ENCODE data around the gene ILDR2.

The ILDR2 gene

GRCh38 chr1:166905136-166905535 is 70.2 kb downstream of the ILDR2 start:
- no peak for TF ChIP-seq CTCF (IDR thresholded peaks at IDR 0.05; ENCODE audit: low read depth, low read length)
- no peak overlapping the region for H3K4me3 ChIP-seq (replicated peaks in 1 of 2; ENCODE audit: low read depth in 2 of 2, low read length in 2 of 2)
- no peak for DNase-seq (ENCODE audit: low read depth in 2 of 2)

GRCh38 chr1:166903232-166903631 is 72.1 kb downstream of the ILDR2 start:
- H3K4me3 ChIP-seq (replicated peaks in 1 of 2; ENCODE audit: low read depth in 2 of 2, low read length in 2 of 2) = no peak overlapping the region
- DNase-seq (ENCODE audit: low read depth in 2 of 2) = no peak
- no peak for TF ChIP-seq CTCF (IDR thresholded peaks at IDR 0.05; ENCODE audit: low read depth, low read length)

- DNase-seq (ENCODE audit: low read depth in 2 of 2) = peak in 1 of 2 donors; percentile 56
- H3K4me3 ChIP-seq (replicated peaks in 1 of 2; ENCODE audit: low read depth in 2 of 2, low read length in 2 of 2) = no peak overlapping the region
- TF ChIP-seq CTCF (IDR thresholded peaks at IDR 0.05; ENCODE audit: low read depth, low read length) = no peak
These were observed 73.1 kb downstream of the ILDR2 start for GRCh38 chr1:166902279-166902678.

- H3K4me3 ChIP-seq (replicated peaks in 1 of 2; ENCODE audit: low read depth in 2 of 2, low read length in 2 of 2) = no peak overlapping the region
- no peak for TF ChIP-seq CTCF (IDR thresholded peaks at IDR 0.05; ENCODE audit: low read depth, low read length)
- no peak for DNase-seq (ENCODE audit: low read depth in 2 of 2)
These were observed 74.4 kb downstream of the ILDR2 start for GRCh38 chr1:166900987-166901386.

- no peak for TF ChIP-seq CTCF (IDR thresholded peaks at IDR 0.05; ENCODE audit: low read depth, low read length)
- H3K4me3 ChIP-seq (replicated peaks in 1 of 2; ENCODE audit: low read depth in 2 of 2, low read length in 2 of 2) = no peak overlapping the region
- no peak for DNase-seq (ENCODE audit: low read depth in 2 of 2)
These were observed 75.6 kb downstream of the ILDR2 start for GRCh38 chr1:166899769-166900168.

GRCh38 chr1:166895766-166896165 is 79.6 kb downstream of the ILDR2 start:
- DNase-seq (ENCODE audit: low read depth in 2 of 2) = no peak
- H3K4me3 ChIP-seq (replicated peaks in 1 of 2; ENCODE audit: low read depth in 2 of 2, low read length in 2 of 2) = no peak overlapping the region
- TF ChIP-seq CTCF (IDR thresholded peaks at IDR 0.05; ENCODE audit: low read depth, low read length) = no peak

GRCh38 chr1:166889776-166890175 is 85.6 kb downstream of the ILDR2 start:
- no peak for TF ChIP-seq CTCF (IDR thresholded peaks at IDR 0.05; ENCODE audit: low read depth, low read length)
- H3K4me3 ChIP-seq (replicated peaks in 1 of 2; ENCODE audit: low read depth in 2 of 2, low read length in 2 of 2) = no peak overlapping the region
- DNase-seq (ENCODE audit: low read depth in 2 of 2) = no peak

All from cardiac fibroblast (primary cell).